HTR-8/SVneo (cell line): Measurements from ENCODE around the gene ING3.

Experiments
- DNase-seq: peaks from one replicate; pipeline ENCODE4 v3.0.0; 2011; ENCODE audit warnings: low spot score, mixed read lengths; ENCODE audit not compliant: insufficient read length
- FAIRE-seq: peaks from 2 replicates; lab custom pipeline; 2011; peaks lifted over from hg19 to GRCh38; lab: Jason Lieb, UNC

Gene ING3

DNA sequence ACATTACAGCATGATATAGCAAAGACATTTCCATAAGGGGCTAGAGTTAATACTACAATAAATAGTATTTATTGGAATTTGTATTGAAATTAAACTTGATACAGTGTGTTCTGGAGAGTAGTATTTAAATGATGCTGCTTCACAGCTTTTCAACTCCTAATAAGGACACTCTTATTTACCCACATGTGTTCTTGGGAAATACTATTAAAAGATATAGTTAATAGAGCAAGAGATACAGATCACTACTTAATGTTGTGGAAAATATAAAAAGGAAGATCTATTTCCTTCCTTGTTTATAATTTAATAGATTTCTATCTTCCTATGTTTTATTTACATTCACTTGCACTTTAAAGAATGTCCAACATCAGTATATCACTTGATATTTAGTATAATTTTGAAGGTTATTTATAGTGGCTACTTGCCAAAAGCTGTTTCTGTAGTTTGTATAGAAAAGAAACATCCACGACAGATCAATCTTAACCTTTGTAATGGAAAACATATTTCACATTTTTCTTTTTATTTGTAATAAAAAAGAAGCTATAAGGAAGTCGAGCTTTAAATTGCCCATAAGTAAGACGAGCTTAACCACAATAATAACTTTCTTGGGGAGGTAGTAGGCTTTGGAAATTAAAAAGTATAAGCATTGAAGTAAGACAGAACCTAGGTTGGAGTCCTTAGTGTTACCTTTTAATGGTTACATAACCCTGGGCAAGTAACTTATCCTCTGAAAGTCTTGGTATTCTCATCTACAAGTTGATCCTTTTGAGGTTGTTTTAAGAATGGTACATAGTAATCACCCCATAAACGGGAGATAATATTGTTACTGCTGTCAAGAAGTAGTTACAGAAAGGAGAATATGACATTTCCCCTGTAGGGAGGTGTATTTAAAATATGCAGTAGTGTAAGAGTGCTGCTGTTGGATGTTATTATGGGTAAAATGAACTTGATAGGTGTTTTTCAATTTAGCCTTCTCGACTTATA is 70.7 kb downstream of the ING3 start:
- FAIRE-seq (no peak), DNase-seq (no peak)

DNA sequence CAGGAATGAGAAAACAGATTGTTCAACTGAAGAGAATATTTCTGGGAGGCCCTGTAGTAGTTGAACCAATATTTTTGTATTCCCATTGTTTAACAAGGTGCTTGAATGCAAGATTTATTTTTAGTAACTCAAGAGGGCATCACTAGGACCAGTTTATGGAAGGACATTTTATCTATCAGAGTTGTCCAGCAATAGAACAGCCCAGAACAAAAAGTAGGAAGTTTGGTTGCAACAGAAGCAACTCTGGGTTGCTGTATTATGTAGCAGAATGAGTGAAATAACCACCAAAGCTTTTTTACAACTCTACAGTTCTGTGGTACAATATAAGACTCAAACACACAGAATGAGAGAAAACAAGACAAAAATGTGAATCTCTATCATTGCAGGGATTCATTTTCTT is 72.6 kb downstream of the ING3 start:
- FAIRE-seq = no peak
- DNase-seq = no peak

DNA sequence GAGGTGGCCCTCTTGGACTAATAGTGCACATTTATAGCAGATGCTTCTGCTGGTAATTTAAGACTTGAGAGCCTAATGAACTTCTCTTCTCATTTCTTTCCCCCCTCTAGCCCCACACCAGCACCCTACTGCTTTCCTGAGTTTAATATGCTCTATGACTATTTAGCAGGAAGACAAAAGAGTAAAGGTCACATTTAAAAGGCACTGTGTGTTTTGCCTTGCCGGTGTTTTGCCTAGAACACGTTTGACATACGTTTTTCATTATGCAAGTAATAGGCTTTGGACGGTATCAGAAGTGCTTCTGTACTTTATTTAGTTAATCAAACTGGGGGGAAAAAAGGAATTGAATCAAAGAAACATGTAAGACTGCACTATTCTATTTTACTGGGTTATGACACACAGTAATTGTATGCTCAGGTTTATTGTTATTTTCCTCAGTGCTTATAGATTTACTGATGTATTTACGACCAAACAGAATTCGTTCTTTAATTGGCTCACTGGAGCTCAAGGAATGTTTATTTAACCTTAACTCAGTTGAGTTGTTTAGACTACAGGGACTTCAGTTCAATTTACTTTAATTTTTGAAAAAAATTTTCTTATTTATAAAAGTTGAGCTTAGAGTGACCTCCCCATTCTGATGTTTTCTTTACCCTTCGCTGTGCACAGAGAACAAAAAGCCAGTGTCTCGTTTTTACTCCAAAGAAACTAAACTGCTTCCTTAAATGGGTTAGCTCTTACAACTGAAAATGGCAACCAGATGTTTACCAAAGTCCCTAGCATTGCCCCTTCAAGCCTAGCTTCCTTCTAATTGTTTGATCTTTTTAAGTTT is 73.3 kb downstream of the ING3 start:
- DNase-seq (no peak), FAIRE-seq (no peak)

- no peak for DNase-seq
- no peak for FAIRE-seq
These were observed 74.0 kb downstream of the ING3 start for GRCh38 chr7:121024611-121025010.

DNA sequence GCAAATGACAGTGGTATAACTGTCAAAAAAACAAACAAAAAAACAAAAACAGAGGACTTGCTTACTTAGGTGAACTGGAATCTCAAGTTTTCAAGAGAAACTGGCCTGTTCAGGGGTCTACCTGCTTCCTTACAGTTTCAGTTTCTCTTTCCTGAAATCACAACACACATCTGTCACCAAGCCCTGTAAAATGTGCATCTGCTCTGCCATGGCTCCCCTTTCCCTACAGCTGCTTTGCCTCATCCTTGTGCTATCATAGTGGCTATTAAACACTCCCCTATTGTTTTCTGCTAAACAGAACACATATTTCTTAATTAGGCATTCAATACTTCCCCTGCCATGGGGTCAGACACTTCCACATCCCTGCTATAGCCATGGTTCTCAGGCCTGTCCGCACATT is 75.6 kb downstream of the ING3 start:
- DNase-seq = no peak
- FAIRE-seq = no peak

DNA sequence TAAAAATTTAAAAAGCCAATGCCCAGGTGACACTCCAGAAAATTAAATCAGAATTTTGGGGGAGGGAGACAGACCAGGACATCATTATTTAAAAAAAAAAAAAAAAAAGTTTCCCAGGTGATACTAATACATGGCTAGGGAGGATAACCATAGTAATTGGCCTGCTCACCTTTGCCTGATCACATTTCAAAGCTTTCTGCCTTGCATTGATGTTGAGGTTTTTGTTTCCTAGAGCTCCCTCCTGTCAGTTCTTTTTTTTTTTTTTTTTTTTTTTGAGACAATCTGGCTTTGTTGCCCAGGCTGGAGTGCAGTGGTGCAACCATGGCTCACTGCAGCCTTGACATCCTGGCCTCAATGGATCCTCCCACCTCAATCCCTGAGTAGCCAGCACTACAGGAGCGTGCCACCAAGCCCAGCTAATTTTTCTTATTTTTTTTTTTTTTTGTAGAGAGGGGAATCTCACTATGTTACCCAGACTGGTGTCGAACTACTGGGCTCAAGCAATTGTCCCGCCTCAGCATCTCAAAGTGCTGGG is 76.1 kb downstream of the ING3 start:
- DNase-seq (no peak), FAIRE-seq (no peak)
